GM20431 (cell line): ENCODE data around the gene TTYH3.
"Not testable (repeated sequence)": the region's sequence is repeated elsewhere in the genome, so short reads cannot be mapped to it uniquely, and the experiment has no call there.

Experiments used
- in situ Hi-C: fragments of 300-500 bp; cut with MseI, MboI; formaldehyde crosslinking; loops from one replicate; pipeline ENCODE4 v1.15.0; 2020; ENCODE audit warnings: low sequenced_read_pairs; ENCODE audit not compliant: unreplicated experiment

The TTYH3 gene

GRCh38 chr7:2660359-2661095, 28.7 kb downstream of the TTYH3 start:
- in situ Hi-C loops, result no loop called here

- in situ Hi-C loops, result no loop called here
Observed at GRCh38 chr7:2661096-2661449, 29.3 kb downstream of the TTYH3 start.

GRCh38 chr7:2661602-2662272, 30.0 kb downstream of the TTYH3 start:
- in situ Hi-C loops, result no loop called here

- in situ Hi-C loops, result no loop called here
Observed at GRCh38 chr7:2662273-2663120, 30.7 kb downstream of the TTYH3 start.

- in situ Hi-C loops, result no loop called here
Observed at GRCh38 chr7:2663121-2663886, 31.5 kb downstream of the TTYH3 start.

GRCh38 chr7:2663960-2664359, 32.2 kb downstream of the TTYH3 start:
- in situ Hi-C loops, result no loop called here

GRCh38 chr7:2665359-2665791, 33.6 kb downstream of the TTYH3 start:
- in situ Hi-C loops, result no loop called here

- in situ Hi-C loops, result no loop called here
Observed at GRCh38 chr7:2666155-2666554, 34.4 kb downstream of the TTYH3 start.

GRCh38 chr7:2666588-2667250, 34.9 kb downstream of the TTYH3 start:
- in situ Hi-C loops, result no loop called here

GRCh38 chr7:2667843-2668242, 36.1 kb downstream of the TTYH3 start:
- in situ Hi-C loops, result no loop called here

- in situ Hi-C loops, result no loop called here
Observed at GRCh38 chr7:2668401-2668800, 36.6 kb downstream of the TTYH3 start.

GRCh38 chr7:2670171-2670570, 38.4 kb downstream of the TTYH3 start:
- in situ Hi-C loops, result no loop called here

GRCh38 chr7:2670720-2671391, 39.1 kb downstream of the TTYH3 start:
- in situ Hi-C loops, result no loop called here

- in situ Hi-C loops, result not testable (repeated sequence)
Observed at GRCh38 chr7:2673214-2673613, 41.4 kb downstream of the TTYH3 start.

GRCh38 chr7:2673934-2674333, 42.1 kb downstream of the TTYH3 start:
- in situ Hi-C loops, result no loop called here

- in situ Hi-C loops, result no loop called here
Observed at GRCh38 chr7:2675256-2675764, 43.5 kb downstream of the TTYH3 start.

GRCh38 chr7:2676576-2676975, 44.8 kb downstream of the TTYH3 start:
- in situ Hi-C loops, result not testable (repeated sequence)

GRCh38 chr7:2678454-2678853, 46.7 kb downstream of the TTYH3 start:
- in situ Hi-C loops, result not testable (repeated sequence)
